Stimulated activated CD8-positive, alpha-beta memory T cell treated with anti-CD3 and anti-CD28 coated beads, Interleukin-4, amount 100 ng/mL, for 4 hours (primary cell): ENCODE results near the gene CHTOP.

Experiments
- DNase-seq, 2 donors: peaks; one replicate each; pipeline ENCODE4 v3.0.0-alpha.2; 2020; ENCODE audit warnings: low read depth in 2 of 2, low spot score in 1 of 2

CHTOP gene

GRCh38 chr1:153685544-153686340, 51.9 kb downstream of the CHTOP start:
- no peak for DNase-seq

- no peak for DNase-seq
Observed at GRCh38 chr1:153687346-153688125, 53.7 kb downstream of the CHTOP start.

GRCh38 chr1:153688276-153688675, 54.4 kb downstream of the CHTOP start:
- DNase-seq, result no peak

- no peak for DNase-seq
Observed at GRCh38 chr1:153688736-153689328, 55.0 kb downstream of the CHTOP start.

- no peak for DNase-seq
Observed at GRCh38 chr1:153693466-153693865, 59.6 kb downstream of the CHTOP start.
